ENCODE results near the gene GALT.

DNA sequence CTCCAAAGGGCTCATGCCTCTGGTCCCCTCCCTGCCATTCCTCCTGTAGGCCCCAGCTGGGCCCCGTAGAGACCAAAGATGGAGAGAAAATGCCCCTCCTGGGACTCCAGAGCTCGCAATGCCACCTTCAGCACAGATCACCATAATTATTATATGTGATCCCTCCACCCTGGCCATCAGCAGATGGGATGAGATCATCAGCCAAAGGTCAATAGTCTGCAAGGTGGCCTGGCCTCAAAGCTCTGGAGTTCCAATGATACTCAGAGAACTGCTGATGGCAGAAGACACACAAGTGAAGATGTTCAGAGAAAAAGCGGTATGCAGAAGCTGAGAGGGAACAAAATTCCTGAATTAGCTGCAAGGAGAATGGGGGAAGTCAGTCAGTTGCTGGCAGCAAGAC, 39.6 kb upstream of the GALT start:
- TF ChIP-seq CTCF (IDR thresholded peaks at IDR 0.05; ENCODE audit: low read depth, low read length, poor library complexity, severe bottlenecking) (no peak), EZH2phosphoT487 (IDR thresholded peaks at IDR 0.05; ENCODE audit: borderline replicate concordance, low read length) (no peak)

All from DOHH2 (cell line).